Activated T-cell treated with anti-CD3 and anti-CD28 coated beads, Interleukin-2, amount 50 U/mL, for 4 hours (primary cell): ENCODE measurements around the gene KRT36. TPM values are rescaled to one million over a fixed set of nuclear protein-coding genes. Genes with fewer than 3 reads are reported as not detected.

Experiments
- ATAC-seq, 2 donors: fragments of 200-7000 bp; cut with Tn5 transposase; one replicate each; pipeline ENCODE4 v1.10.0; 2021
- DNase-seq: peaks from one replicate; pipeline ENCODE4 v3.0.0-alpha.2; 2020
- H3K27me3 Mint-ChIP-seq: one replicate; pipeline ENCODE4 v1.8.0; 2021; ENCODE audit warnings: low read depth, mixed read lengths
- H3K36me3 Mint-ChIP-seq: one replicate; pipeline ENCODE4 v1.8.0; 2022; ENCODE audit warnings: mixed read lengths; ENCODE audit not compliant: insufficient read depth
- H3K4me1 Mint-ChIP-seq: one replicate; pipeline ENCODE4 v1.8.0; 2021; ENCODE audit warnings: low read depth, mixed read lengths
- H3K4me3 Mint-ChIP-seq: one replicate; pipeline ENCODE4 v1.8.0; 2021; ENCODE audit warnings: mild to moderate bottlenecking, moderate library complexity, mixed read lengths
- H3K9me3 Mint-ChIP-seq: one replicate; pipeline ENCODE4 v1.8.0; 2021; ENCODE audit warnings: mixed read lengths
- total RNA-seq, 3 donors: library from RNA; stranded (reverse); gene quantifications; one replicate each; pipeline ENCODE4 v1.2.1, GENCODE V29; 2021

The KRT36 gene
- total RNA-seq, 3 donors from 2014 or later, result not detected

DNA sequence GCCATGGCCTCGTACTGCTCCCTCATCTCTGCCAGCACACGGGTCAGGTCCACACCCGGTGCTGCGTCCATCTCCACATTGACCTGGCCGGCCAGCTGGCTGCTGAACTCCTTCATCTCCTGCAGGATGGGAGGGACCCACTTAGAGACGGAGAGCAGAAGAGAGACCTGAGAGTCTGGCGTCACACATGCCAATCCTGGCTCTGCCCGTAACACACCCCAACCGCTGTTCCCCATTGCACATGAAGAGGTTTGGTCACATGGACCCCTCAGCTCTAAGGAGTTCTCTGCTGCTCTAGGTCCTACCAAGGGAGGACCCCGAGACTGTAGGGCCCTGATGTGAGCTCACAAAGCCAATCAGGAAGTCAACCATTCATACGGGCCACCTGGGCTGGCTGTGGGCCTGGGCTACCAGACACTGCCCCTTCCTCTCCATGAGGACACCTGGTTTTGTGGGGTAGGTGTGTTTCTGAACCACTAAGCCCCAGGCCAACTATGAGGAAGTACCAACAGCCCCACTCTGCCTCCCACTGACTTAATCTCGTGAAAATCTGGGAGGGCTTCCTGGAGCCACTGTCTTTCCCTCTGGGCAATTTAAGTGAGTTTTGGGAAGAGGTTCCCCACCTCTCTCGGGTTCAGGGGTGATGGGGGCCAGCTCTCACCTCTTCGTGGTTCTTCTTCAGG, 26.6 kb upstream of the KRT36 start:
- DNase-seq (no peak), ATAC-seq (no peak)
- H3K4me1 Mint-ChIP-seq, result no peaks in the 10 kb centered on the region
- H3K36me3 Mint-ChIP-seq, result no peaks in the 10 kb centered on the region
- peaks cover 2% of the 10 kb centered on the region for H3K27me3 Mint-ChIP-seq
- no peak overlapping the region for H3K4me3 Mint-ChIP-seq
- H3K9me3 Mint-ChIP-seq, result no peaks in the 10 kb centered on the region

DNA sequence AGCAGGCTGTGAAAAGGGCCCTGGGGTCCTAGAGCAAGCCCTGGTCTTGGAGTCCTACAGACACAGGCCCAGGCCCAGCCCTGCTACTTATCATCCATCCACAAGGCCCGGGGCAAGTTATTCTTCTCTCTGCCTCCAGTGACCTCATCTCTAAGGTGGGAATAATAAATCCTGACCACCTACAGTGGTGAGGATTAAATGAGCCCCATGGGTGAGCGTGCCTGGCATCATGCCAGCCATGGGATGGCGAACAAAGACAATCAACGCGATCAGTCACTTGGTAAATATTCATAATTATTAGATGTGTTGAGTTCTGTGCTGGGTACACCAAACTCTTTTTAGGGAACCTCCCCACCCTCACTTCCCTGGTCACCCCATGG, 23.4 kb upstream of the KRT36 start:
- ATAC-seq (no peak), DNase-seq (no peak)
- Mint-ChIP-seq H3K27me3 (peaks cover 2% of the 10 kb centered on the region), H3K9me3 (no peaks in the 10 kb centered on the region), H3K4me1 (no peaks in the 10 kb centered on the region), H3K36me3 (no peaks in the 10 kb centered on the region), H3K4me3 (no peak overlapping the region)

GRCh38 chr17:41512546-41513167, 22.9 kb upstream of the KRT36 start:
- DNase-seq (no peak), ATAC-seq (no peak)
- Mint-ChIP-seq H3K9me3 (no peaks in the 10 kb centered on the region), H3K4me1 (no peaks in the 10 kb centered on the region), H3K4me3 (no peak overlapping the region), H3K36me3 (no peaks in the 10 kb centered on the region), H3K27me3 (peaks cover 2% of the 10 kb centered on the region)

DNA sequence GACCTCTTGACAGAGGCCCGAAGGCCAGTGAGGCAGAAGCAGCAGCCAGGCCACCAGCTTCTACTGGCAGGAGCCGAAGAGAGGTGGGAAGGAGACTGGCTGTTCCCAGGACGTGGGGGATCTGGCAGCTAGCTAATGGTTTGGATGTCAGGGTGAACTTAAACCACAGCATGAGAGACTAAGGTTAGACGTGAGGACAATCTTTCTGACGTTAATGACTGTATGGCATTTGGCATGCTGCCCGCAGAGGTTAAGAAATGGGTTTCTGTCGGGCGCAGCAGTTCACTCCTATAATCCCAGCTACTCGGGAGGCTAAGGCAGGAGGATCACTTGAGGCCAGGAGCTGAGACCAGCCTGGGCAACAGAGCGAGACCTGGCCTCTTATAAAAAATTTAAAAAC, 22.0 kb upstream of the KRT36 start:
- DNase-seq (no peak), ATAC-seq (no peak)
- Mint-ChIP-seq H3K36me3 (no peaks in the 10 kb centered on the region), H3K27me3 (peaks cover 2% of the 10 kb centered on the region), H3K4me3 (no peak overlapping the region), H3K4me1 (no peaks in the 10 kb centered on the region), H3K9me3 (no peaks in the 10 kb centered on the region)

DNA sequence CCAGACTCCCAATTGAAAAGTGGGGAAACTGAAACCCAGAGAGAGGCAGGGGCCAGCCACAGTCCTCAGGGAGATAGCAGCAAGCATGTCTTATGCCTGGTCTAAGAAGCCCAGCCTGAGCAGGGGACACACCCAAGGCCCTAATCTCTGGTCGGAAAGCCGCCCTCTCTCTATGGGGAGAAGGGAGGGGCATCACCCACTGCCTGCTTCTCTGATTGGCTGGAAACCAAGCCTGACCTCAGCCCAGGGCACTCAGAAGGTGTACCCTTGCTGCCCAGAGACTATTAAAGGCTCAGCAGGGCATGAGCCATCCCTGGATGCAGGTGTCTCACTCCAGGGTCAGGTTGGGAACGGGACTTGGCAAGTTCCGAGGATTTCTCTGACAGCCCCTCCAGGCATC, 21.4 kb upstream of the KRT36 start:
- H3K4me3 Mint-ChIP-seq, result no peak overlapping the region
- no peaks in the 10 kb centered on the region for H3K4me1 Mint-ChIP-seq
- no peaks in the 10 kb centered on the region for H3K9me3 Mint-ChIP-seq
- DNase-seq (no peak), ATAC-seq (no peak)
- H3K36me3 Mint-ChIP-seq, result no peaks in the 10 kb centered on the region
- H3K27me3 Mint-ChIP-seq, result peaks cover 2% of the 10 kb centered on the region

DNA sequence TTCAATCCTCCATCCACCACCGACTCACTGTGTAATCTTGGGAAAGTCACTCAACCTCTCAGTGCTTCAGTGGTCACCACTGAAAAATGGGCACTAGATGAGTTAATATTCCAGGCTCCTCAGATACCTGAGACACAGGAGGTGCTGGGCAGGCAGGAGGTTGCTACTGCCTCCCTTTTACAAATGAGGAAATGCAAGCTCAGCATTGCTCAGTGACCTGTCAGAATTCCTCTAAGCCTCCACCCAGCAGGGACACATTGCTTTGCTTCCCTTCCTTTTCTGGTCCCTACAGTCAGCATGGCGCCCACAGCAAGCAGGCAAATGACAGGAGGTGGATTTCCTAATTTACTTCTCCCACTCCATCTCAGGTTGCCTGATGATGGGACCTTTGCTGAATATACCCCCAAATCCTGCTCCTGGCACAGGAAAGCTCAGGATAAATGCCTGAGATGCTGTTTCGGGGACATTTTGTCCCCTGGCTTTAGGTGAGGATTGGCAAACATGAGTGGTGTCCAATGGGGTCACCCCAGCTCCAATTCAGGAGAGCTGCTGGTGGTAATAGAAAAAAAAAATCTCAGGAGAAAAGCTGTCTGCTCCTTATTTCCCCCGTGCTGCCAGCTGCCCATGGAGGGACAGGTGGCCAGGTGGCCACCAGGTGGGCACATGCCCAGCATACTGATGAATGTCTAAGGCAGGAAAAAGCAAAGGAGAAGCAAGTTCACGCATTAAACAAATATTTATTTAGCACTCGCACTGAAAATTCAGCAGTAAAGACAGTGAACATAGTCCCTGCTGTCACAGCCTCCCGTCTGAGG, 20.7 kb upstream of the KRT36 start:
- no peak for ATAC-seq
- no peaks in the 10 kb centered on the region for H3K9me3 Mint-ChIP-seq
- H3K36me3 Mint-ChIP-seq, result no peaks in the 10 kb centered on the region

GRCh38 chr17:41507315-41507880, 17.7 kb upstream of the KRT36 start:
- no peaks in the 10 kb centered on the region for H3K36me3 Mint-ChIP-seq
- no peaks in the 10 kb centered on the region for H3K27me3 Mint-ChIP-seq
- H3K9me3 Mint-ChIP-seq, result no peaks in the 10 kb centered on the region
- no peak for ATAC-seq
- DNase-seq, result no peak
- no peaks in the 10 kb centered on the region for H3K4me1 Mint-ChIP-seq
- no peak overlapping the region for H3K4me3 Mint-ChIP-seq

More for the DNA sequence above, 20.7 kb upstream of the KRT36 start:
- H3K27me3 Mint-ChIP-seq, result peaks cover 2% of the 10 kb centered on the region
- H3K4me3 Mint-ChIP-seq, result no peak overlapping the region
- H3K4me1 Mint-ChIP-seq, result no peaks in the 10 kb centered on the region
- no peak for DNase-seq

DNA sequence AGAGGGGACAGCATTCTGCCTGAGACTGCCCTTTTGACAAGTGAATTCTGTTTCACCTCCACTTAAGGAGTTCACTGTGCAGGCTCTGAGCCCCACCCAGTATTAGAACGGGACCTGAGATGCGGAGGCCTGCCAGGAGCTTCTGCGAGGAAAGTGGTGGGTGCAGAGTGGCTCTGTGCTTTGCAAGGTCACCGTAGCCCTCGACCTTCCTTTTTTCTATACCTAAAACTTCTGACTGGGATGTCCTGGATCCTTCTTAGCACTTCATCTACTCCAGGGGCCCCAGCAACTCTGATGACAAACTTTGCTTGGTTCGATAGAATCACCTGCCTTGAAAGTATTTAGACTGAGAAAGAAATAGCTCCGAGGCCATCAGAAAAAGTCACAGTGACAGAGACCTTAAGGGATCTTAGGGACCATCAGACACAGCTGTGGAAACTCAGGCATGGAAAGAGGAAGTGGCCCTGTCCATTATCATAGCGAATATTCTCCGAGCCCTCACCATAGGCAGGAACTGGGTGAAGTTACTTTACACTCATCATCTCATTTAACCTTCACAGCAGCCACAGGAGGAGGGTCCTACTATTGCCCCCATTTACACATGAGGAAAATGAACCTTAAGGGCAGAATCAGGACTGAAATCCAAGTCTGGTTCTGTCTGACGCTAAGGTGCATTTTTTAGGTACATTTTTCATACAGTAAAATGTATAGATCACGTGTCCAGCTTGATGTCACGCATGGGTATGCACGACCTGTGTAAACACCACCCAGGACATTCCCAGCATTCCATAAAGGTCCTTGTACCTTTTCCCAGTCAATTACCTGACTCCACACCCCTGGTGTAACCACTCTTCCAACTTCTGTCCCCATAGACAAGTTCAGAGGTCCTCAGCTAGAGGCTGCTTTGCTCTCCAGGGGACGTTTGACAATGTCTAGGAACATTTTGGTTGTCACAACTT, 16.4 kb upstream of the KRT36 start:
- no peaks in the 10 kb centered on the region for H3K9me3 Mint-ChIP-seq
- DNase-seq, result no peak
- H3K36me3 Mint-ChIP-seq, result no peaks in the 10 kb centered on the region
- ATAC-seq, result no peak
- H3K4me1 Mint-ChIP-seq, result no peaks in the 10 kb centered on the region
- no peaks in the 10 kb centered on the region for H3K27me3 Mint-ChIP-seq
- no peak overlapping the region for H3K4me3 Mint-ChIP-seq

GRCh38 chr17:41505007-41505808, 15.5 kb upstream of the KRT36 start, which contains the start of gene KRT13:
TSS of gene KRT13 (minus strand) at chr17:41505612. CDS start at chr17:41505550, 62 bp downstream.
- no peak for DNase-seq
- Mint-ChIP-seq H3K36me3 (no peaks in the 10 kb centered on the region), H3K9me3 (no peaks in the 10 kb centered on the region), H3K27me3 (no peaks in the 10 kb centered on the region), H3K4me1 (no peaks in the 10 kb centered on the region), H3K4me3 (no peak within 1 kb of the TSS)
- no peak for ATAC-seq

DNA sequence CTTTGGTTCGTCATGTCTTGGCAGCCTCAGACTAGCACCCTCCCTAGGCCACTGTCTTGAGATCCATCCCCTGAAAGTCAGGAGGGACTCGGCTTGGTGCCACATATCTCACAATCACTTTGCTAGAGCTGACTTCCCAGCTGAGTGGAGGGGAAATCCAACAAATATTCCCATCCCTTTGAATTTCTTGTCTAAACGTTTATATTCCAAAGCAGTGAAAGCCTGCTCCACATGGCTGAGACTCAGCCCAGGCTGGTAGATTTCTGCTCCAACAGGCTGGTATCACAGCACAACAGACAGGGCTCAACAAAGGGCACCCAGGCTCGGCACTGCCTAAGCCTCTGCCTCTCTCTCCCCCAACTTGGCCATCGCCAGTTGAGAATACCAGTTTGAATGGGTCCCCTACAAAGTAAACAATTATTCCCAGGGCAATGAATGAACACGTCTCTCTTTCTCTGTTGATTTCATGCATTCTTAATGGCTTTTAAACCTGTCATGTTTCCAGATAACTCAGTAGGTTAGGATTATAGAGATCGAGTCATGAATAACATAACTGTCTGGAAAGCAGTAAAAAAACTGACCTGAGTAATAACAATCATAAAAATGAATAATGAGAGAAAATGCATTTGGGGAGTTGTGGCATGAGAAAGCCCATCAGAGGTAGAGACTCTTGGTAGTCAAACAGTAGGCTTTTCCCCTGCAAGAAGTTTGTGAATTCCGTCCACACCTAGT, 14.7 kb upstream of the KRT36 start:
- Mint-ChIP-seq H3K9me3 (no peaks in the 10 kb centered on the region), H3K4me3 (no peak overlapping the region), H3K36me3 (no peaks in the 10 kb centered on the region), H3K27me3 (no peaks in the 10 kb centered on the region), H3K4me1 (no peaks in the 10 kb centered on the region)
- DNase-seq (no peak), ATAC-seq (no peak)

GRCh38 chr17:41503202-41503601, 13.5 kb upstream of the KRT36 start:
- Mint-ChIP-seq H3K27me3 (no peaks in the 10 kb centered on the region), H3K4me3 (no peak overlapping the region), H3K9me3 (no peaks in the 10 kb centered on the region), H3K36me3 (no peaks in the 10 kb centered on the region), H3K4me1 (no peaks in the 10 kb centered on the region)
- DNase-seq, result no peak
- no peak for ATAC-seq

DNA sequence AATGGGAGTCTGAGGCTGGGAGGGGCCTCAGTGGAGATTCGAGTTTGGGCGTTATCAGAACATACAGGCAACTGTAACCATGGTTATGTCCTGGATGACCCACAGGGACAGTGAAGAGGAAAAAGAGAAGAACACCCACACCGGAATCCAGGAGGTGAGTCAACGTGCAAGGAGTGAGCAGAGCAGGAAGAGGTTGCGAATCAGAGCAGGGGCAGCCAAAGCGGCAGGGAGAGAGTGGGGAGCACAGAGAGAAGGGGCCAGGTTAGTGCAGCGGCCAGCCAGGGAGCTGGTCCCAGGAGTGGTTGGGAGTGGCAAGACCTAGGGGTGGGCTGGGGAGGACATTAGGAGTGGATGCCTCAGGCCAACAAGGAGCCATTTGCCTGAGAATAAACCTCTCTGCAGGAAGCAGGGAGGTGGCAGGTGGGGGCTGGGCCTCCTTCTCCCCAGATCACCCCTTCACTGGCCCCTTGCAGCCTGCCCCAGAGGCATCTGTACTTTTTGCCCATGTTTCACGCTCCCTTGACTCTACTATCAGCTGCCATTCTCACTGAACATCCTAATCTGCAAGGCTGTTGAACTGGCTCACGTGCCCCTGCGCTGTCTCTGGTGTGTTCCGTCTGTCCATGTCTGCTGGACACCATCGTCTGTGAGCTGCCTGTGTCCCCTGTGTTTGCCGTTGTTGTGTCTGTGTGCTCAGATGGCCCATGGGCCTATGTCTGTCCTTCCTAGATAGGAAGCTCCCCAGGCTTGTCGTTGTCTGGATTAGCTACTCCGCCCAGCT, 10.6 kb upstream of the KRT36 start:
- Mint-ChIP-seq H3K9me3 (no peaks in the 10 kb centered on the region), H3K4me3 (no peak overlapping the region), H3K27me3 (no peaks in the 10 kb centered on the region), H3K4me1 (peaks cover 10% of the 10 kb centered on the region), H3K36me3 (no peaks in the 10 kb centered on the region)
- DNase-seq (no peak), ATAC-seq (no peak)
